Measurements from ENCODE around the gene SLCO1A2. TPM values are rescaled to one million over a fixed set of nuclear protein-coding genes. Genes with fewer than 3 reads are reported as not detected.

Gene SLCO1A2
- total and polyA plus RNA-seq, 2 of the 4 experiments (the other 2 are of a cell fraction): not detected

- ChIA-PET POLR2A (ENCODE audit: unreplicated experiment) (no interaction called here), CTCF (no interaction called here)
- H3K9me1 ChIP-seq (ENCODE audit: insufficient read depth, low read length): no peaks in the 10 kb centered on the region
- H2BK120ac ChIP-seq (ENCODE audit: low read depth, low read length): no peak overlapping the region
- no peak overlapping the region for H3K14ac ChIP-seq (replicated peaks; ENCODE audit: low read depth, low read length)
- H3K4me2 ChIP-seq (ENCODE audit: low read depth, low read length): no peak overlapping the region
- no peak overlapping the region for H3K9ac ChIP-seq (ENCODE audit: low read depth, low read length)
- no peak overlapping the region for H2AK5ac ChIP-seq (ENCODE audit: low read depth, low read length)
- H3K4me3 ChIP-seq (ENCODE audit: insufficient read depth, low read depth, low read length): no peak overlapping the region
- no peak overlapping the region for H3K27ac ChIP-seq (ENCODE audit: insufficient read depth, low read length)
- no peak overlapping the region for H2AFZ ChIP-seq (replicated peaks; ENCODE audit: low read length, poor library complexity)
- no peak overlapping the region for H3K56ac ChIP-seq (ENCODE audit: extremely low read depth, insufficient read depth, low read length)
- 58% methylated on average over 3 of the region's 5 CpGs; no CpG with 5 or more reads in 1 of the 2 experiments for WGBS, 2 experiments (ENCODE audit: extremely low coverage in 2 of 2, insufficient read length in 1 of 2)
- no peak overlapping the region for H2BK15ac ChIP-seq (ENCODE audit: low read depth, low read length)
- TF ChIP-seq MXI1 (IDR thresholded peaks at IDR 0.05; ENCODE audit: borderline replicate concordance, low read depth, low read length) (no peak), BHLHE40 (IDR thresholded peaks at IDR 0.05; ENCODE audit: low read depth, low read length) (no peak), USF2 (IDR thresholded peaks at IDR 0.05; ENCODE audit: low read depth, low read length) (no peak), MAFK (IDR thresholded peaks at IDR 0.05; ENCODE audit: low read depth, low read length) (no peak), RFX5 (IDR thresholded peaks at IDR 0.05; ENCODE audit: low read depth, low read length) (no peak), RCOR1 (IDR thresholded peaks at IDR 0.05; ENCODE audit: insufficient replicate concordance, low read length) (no peak), POLR2A (IDR thresholded peaks at IDR 0.05; ENCODE audit: low read depth, low read length) (no peak), FOS (IDR thresholded peaks at IDR 0.05; ENCODE audit: low read depth, low read length) (no peak), ELK1 (IDR thresholded peaks at IDR 0.05; ENCODE audit: borderline replicate concordance, low read depth, low read length) (no peak), SMC3 (IDR thresholded peaks at IDR 0.05; ENCODE audit: low read depth, low read length) (no peak)
- no peak overlapping the region for H3K4ac ChIP-seq (ENCODE audit: low read depth, low read length)
- H3K9me3 ChIP-seq (ENCODE audit: control insufficient read depth, insufficient read depth, low read length): 0 out of 2 replicates have a peak, but pooled peaks cover 2% of the 10 kb centered on the region
- no peaks in the 10 kb centered on the region for H4K20me1 ChIP-seq (ENCODE audit: insufficient read depth, low read length)
- H2BK20ac ChIP-seq (ENCODE audit: low read depth, low read length): no peak overlapping the region
- no peaks in the 10 kb centered on the region for H3K79me1 ChIP-seq (ENCODE audit: low read depth in 1 of 2, low read length in 2 of 2)
- no peak overlapping the region for H3K18ac ChIP-seq (ENCODE audit: low read depth, low read length)
- no peak overlapping the region for H2AK9ac ChIP-seq (replicated peaks; ENCODE audit: low read depth, low read length, poor library complexity)
- no peak overlapping the region for H2BK5ac ChIP-seq (ENCODE audit: low read depth, low read length, poor library complexity, severe bottlenecking)
- H3K27me3 ChIP-seq (ENCODE audit: control insufficient read depth, insufficient read depth, low read length): no peaks in the 10 kb centered on the region
- in situ Hi-C loops (cut with MboI; ENCODE audit: low sequenced_read_pairs) (no loop called here), intact Hi-C loops (cut with micrococcal nuclease) (no loop called here), dilution Hi-C loops (cut with HindIII; ENCODE audit: low sequenced_read_pairs, unreplicated experiment) (no loop called here)
- H3K36me3 ChIP-seq (ENCODE audit: control insufficient read depth, insufficient read depth, low read length): no peaks in the 10 kb centered on the region
- no TSS peak for BruUV-seq (replicated peaks)
- H3K4me1 ChIP-seq (ENCODE audit: control insufficient read depth, insufficient read depth, low read length): no peaks in the 10 kb centered on the region
- H4K5ac ChIP-seq (ENCODE audit: low read depth, low read length): no peak overlapping the region
- no peak overlapping the region for H4K91ac ChIP-seq (ENCODE audit: insufficient read depth, low read depth, low read length)
- H3K23ac ChIP-seq (ENCODE audit: low read depth, low read length): no peak overlapping the region
- no peak for ATAC-seq (ENCODE audit: low read depth)
- DNase-seq: no peak
- no peak overlapping the region for H4K8ac ChIP-seq (ENCODE audit: low read depth in 2 of 2, low read length in 2 of 2)
These were observed 1.9 kb upstream of the SLCO1A2 start for GRCh38 chr12:21336656-21337055.
